HG03108 (cell line): ENCODE measurements around the gene SCOC.

ENCODE experiments used
- ATAC-seq: cut with Tn5 transposase; IDR thresholded peaks from one replicate; pipeline ENCODE4 v1.9.1; 2021; ENCODE audit warnings: moderate library complexity; ENCODE audit not compliant: unreplicated experiment

Gene SCOC

DNA sequence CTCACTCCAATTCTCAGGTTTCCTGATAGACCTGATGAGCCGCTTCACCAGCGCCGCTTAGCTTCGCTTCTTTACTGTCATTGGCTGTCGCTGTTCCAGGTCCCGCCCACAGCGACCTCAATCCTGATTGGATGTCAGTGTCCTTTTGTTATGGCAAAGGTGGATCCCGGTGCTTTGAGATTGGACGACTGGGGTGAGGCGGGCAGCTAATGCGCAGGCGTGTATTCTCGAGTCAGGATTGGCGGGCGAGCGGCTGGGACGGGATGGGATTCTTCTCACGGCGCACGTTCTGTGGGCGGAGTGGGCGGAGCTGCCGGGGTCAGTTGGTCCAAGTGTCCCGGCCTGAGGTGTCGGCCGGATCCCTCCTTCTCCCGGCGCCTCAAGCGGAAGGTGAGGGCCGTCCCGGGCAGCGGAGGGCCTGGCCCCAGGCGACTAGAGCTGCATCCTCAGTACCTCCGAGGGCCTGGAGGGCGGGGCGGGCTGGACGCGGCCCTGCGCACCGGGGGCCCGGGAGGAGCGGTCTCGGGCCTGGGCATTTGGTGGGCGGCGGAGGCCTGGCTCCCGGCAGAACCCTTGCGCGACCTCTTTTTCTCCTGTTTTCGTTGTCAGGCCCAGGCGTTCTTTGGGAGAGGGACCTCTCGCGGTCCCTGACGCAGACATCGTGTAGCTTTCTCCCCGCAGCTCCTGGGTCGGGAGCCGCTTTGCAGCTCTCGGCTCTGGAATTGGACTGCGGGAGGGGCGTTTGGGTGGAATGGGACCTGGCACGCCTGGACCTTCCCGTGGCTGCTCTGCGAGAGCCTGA, at the start of gene SCOC:
Gene SCOC, plus strand, starts transcription at position 319 of the 802 bp plus-strand sequence. CDS start 5,525 bp downstream, outside the sequence.
- peak; percentile 98 for ATAC-seq

DNA sequence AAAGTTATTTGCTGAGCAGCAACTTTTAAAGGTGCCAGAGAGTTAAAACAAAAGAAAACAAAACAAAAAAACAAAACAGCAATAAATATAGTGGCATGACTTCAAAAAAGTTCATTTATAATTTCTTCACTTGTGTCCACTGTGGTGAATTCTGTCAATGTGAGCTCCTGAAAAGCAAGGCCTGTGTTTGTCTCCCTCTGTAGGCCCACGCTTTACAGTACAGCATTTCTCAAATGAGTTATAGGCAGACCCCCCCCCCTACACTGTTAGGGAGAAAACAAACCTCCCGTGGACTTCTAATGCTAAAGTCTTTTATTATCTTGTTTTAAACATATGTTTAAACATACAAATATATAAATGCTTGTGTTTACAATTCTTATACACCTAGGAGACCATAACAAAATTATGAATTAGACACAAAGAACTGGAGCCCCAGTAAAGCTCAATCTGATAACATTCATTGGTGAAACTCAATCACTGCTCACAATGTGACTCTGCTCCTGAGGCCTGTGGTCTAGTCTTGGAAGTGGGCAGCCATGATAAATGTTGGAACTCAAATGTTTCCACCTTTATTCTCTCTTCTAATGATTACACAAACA, 47.0 kb upstream of the SCOC start:
- no peak for ATAC-seq

DNA sequence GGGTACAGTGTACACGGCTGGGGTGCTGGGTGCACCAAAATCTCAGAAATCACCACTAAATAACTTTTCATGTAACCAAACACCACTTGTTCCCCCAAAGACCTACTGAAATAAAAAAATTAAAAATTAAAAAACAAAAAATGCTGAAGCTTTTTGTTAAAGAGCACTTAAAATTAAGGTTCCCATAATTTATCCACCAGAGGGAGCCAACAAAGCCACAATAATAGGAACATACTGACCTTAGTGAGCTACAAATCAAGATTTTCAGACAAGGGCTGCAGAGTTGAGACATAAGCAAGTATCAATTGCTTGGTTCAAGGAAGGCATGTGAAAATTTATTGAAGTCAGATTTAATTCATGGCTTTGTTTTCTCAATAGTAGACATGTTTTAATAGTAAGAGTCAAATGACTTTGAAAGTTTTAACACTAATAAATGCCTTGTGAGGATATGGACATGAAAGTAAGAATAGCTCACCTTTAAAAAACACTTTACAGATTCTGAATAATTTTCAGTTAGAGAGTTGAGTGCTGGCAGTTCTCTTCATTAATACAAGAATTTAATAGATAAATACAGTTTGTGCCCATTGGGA, 43.0 kb upstream of the SCOC start:
- no peak for ATAC-seq

DNA sequence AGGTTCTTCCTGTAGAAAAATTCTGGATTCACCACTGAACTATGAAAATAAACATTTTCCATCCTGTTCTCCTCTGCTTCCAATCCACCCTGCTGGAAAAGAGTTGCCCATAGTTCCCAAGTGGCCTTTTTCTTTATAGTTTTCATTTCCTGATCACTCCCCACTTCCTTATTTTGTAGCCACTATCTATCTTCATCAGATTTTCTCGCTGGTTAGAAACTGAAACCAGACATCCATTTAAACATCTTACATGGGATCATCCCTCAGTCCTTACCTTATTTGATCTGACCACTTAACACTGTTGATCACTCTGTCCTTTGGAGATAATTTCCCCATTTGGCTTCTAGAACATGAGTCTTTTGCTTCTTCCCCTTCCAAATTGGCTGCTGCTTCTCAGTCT, 42.2 kb upstream of the SCOC start:
- ATAC-seq = no peak

DNA sequence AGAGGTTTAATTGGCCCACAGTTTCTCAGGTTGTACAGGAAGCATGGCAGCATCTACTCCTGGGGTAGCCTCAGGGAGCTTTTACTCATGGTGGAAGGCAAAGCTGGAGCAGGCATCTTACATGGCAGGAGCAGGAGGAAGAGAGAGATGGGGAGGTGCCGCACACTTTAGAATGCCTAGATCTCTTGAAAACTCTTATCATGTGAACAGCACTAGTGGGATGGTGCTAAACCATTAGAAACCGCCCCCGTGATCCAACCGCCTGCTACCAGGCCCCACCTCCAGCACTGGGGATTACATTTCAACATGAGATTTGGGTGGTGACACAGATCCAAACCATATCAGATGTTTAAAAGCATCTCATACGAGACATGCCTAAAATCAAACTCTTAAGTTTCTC, 41.6 kb upstream of the SCOC start:
- ATAC-seq = no peak

DNA sequence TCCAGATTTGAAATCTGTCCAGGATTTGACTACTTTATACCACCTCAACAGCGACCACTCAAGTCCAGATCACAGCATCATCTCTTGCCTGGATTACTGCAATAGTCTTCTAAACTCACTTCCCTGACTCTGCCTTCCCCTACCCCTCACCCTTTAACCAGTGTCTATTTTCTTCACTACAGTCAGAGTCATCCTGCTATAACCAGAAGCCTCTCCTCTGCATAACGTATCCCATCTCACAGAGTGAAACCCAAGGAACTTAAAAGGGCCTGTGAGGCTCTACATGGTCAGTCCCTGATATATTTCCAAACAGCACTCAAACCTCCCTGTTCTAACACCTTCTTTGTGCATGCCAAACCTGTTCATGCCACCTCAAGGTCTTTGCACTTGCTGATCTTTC, 40.7 kb upstream of the SCOC start:
- ATAC-seq = no peak

DNA sequence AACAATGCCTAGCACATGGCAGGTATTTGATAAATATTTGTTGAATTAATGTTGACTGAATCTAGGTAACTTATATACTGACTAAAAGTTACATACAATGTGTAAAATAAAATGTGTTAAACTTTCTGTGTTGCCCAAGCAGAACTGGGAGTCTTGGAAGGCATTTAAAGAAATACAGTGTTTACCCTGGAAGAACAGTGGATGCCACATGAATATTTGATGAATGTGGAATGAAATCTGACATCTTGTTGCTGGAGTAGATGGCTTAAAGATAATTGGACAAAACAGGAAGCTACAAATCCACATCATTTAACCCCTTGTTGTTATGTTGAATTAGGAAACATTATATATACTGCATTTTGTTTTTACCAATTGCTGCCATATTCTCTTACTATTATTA, 39.9 kb upstream of the SCOC start:
- no peak for ATAC-seq

DNA sequence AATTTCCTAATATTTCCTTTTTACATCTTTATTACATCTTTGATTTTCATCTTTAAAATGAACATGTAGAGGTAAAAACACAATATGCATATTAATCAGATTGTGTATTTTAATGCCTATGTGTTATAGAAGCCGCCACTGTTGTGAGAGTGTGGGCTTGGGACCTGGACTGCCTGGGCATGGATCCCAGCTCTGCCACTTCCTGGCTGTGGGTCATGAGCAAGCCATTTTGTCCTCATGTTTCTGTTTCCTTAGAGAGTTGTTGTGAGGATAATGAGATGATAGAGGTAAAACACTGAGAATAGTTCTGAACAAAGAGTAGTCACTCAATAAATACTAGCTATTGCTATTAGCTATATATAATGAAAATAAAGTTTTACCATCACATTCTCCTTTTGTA, 38.4 kb upstream of the SCOC start:
- no peak for ATAC-seq

DNA sequence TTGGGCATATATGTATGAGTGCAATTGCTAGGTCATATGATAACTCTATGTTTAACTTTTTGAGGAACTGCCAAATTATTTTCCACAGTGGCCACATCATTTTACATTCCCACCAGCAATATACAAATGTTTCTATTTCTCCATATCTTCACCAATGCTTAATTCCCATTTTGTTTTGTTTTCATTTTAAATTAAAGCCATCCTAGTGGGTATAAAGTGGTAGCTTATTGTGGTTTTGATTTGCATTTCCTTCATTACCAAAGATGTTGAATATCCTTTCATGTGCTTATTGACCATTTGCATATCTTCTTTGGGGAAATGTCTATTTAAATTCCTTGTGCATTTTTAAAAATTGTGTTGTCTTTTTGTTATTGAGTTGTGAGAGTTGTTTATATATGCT, 36.7 kb upstream of the SCOC start:
- ATAC-seq = no peak

DNA sequence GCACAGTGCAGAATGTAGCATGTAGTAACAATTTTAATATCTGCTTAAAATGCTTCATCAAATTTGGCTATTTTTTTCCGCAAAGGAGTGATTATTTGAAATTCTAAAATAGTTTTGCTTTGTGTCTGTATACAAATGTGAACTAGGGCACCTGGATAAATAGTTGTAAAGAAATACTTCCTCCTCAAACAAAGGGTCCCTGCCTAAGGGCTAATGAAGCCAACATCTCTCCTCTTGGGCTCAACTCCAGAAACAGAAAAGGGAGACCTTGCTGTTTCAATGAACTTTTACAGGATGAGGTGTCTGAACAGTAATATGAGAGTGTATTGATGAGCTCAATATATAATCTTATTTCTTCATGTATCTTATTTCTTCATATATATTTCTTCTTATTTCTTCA, 30.8 kb upstream of the SCOC start:
- ATAC-seq = no peak

DNA sequence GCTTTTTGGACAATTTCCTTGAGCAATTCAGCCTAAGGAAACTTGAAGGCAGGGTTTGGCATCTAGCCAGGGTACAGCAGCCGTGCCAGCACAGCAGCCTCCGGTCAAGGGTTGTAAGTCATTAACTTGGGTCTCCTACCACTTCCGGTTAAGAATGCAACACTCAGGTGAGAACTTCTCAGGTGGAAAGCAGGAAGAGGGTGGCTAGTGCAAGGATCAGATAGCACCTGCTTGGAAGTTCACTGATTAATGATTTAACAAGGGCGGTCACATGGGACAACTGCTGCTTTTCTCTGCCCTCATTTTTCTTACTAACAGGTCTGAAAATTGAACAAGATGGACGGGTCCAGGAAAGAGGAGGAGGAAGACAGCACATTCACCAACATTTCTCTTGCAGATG, 30.1 kb upstream of the SCOC start:
- peak; percentile 99 for ATAC-seq

DNA sequence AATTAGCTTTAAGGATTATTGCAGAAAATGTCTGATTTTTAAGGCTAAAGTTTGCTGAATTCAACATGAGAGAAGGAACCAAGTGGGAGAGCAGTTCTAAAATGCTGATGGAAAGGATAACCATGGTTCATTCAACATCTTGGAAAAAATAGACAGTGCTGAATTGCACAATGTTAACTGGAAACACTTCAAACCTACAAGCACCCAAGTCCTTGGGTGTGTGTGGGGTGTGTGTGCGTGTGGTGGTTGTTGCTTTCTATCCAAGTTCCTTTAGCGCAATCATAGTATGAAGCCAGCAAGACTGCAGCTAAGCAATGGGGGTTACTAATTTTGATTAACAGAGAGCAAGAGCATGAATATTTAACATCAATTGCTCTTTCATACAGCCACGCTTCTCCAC, 29.3 kb upstream of the SCOC start:
- ATAC-seq = no peak

DNA sequence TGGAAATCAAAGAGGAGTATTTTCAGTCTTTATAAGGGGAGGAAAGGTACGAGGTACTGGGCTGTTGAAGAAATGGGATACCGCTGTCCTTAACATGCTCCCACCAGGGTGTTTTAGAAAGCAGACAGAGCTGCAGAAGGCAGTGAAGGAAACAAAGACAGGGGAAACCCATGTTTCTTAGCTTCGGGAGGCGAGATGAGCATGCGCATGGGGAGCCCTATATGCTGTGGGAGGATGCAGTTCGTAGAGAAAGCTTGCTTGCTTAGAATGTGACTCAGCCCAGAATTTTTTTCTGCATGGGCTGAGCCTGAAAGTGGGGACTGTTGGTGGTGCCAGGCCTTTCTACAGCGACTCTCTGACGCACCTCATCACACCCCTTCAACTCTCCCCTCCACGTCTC, 28.8 kb upstream of the SCOC start:
- no peak for ATAC-seq

DNA sequence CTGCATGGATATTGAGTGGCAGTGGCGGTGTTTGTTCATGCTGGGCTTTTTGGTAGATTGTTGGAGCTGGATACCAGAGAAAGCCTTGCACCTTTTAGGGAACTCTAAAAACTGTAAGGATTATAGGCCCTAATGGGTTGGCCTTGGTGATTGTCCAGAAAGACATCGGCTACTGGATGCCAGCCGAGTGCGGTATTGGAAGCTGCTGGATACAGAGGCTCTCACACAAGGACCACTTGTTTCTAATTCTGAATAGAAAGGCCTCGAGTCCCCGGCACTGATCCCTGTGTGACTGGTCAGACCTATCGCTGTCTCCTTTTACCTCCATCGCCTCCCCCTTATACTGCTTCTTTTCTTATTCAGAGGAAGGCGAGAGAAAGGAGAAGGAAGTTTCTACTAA, 27.3 kb upstream of the SCOC start:
- ATAC-seq = no peak

DNA sequence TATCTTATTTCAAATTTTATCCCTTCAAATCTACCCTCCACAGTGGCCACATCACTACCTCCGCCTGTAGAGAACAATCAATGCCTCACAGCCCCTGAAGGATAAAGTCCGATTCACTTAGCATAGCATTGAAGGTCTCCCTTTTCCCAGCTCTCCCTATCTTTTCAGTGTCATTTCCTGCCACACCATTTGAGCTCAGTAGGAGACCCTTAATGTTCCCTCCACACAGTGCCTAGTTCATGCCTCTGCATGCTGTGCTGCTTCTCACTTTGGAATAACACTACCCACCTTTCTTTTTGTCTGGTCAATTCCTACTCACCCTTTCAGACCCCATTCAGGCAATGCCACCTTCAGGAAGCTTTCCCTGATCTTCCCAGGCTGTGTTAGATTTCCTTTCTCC, 23.6 kb upstream of the SCOC start:
- no peak for ATAC-seq

DNA sequence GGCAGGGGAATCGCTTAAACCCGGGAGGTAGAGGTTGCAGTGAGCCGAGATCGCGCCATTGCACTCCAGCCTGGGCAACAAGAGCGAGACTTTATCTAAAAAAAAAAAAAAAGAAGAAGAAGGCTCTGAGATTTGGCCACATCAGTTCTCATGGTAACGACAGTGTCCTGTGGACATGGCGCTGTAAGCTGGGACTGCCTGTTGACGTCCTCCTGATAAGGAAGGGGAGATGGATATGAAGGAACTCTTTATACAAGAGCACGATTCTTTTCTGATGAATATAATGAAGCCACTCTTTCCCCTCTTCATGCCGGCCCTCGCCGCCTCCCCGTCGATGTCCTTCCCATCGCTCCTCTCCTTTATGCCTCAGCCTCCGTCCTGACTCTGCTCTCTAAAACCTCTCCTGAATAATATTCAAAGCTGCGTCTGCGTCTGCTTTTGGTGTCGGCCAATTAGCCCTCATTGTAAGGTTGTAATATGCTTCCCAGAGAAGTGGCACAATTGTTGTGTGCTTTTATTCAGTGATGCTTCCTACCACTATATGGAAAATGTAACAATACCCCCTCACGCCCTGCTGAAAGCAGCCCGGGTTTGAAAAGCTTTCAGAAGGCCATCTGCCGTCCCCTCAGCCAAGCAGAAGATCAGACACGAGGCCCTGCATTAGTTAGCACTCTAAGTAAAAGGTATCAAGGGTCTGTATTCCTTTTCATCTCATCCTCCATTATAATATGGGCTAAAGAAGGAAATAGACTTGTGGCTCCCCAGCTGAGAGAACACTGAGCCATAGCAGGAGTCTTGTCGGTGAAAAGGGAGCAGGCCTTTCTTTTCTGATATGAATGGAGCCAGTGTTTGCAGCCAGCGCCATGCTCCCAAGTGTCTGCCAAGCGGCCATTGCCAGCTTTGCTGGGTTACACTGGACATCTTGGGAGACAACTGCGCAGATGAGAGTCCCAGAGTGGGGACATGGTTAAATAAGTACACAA, 22.1 kb upstream of the SCOC start:
- no peak for ATAC-seq

DNA sequence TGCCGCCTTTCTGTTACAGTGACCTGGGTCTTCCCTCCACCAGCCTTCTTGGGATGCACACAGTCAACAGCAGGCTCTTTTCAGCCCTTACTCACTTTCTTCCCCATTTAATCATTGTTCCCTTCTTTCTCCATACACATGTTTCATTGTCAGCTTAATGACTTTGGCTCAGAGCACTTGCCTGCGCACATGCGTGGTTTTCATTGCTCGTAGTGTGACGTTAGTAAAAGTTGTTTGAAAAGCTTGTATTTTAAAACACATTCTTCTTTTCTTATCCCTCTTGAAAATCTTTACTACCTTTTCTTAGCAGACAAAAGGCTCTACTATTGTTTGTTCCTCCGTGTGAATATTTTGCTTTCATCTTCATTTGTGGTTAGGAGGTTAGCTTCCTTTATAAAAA, 19.7 kb upstream of the SCOC start:
- no peak for ATAC-seq

DNA sequence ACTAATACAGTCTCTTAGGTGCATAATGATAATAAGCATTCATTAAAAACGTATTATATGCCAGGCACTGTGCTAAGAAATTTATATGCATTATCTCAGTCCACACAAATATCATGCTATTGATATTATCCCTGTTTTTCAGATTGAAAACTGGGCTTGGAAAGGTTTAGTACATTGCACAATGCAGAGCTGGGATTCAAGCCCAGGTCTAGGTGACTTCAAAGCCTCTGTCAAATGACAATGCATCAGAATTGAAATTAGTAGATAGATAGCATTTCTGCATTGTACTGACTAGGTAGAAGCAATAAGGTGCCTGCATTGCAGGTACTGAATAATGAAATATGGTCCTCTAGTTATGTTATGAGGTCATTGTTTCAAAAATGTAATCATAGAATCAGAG, 18.2 kb upstream of the SCOC start:
- ATAC-seq = no peak

DNA sequence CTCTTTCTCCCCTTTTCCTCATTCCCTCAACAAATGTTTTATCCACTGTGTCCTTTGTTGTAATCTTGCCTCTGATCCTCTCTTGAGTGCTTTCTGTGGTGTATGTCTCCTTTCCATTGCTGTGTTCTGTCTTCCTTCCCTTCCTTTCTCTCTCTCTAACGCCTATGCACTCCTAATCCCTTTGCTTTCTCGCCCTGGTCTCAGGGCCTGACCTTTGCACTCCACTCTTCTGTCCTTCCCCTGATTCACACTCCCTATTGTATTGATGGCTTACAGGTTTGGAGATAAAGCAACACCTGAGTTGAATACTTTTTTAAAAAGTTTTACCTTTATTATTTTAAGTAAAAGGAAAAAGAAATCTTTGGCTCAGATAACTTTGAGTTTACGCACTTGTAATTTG, 15.6 kb upstream of the SCOC start:
- no peak for ATAC-seq

DNA sequence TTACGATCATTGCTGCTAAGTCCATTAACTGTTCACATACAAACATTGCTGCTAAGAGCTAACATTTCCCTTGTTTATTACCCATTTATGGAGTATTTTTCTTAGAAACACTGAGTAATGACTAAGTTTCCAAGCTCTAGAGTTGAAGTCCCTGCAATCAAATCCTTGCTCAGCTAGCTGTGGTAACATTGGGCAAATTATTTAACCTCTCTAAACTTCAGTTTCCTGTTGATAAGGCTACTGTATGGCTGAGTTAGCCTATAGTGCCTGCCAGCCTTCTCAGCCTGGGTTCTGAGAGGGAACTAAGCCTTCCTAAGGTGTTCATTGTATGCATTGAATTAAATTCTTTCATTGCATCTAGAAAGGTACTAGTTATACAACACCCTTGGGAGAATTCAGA, 15.2 kb upstream of the SCOC start:
- no peak for ATAC-seq
